ENCODE results near the gene PRELP. TPM values are rescaled to one million over a fixed set of nuclear protein-coding genes. Genes with fewer than 3 reads are reported as not detected.

Gene PRELP
- total and polyA plus RNA-seq, 2 donors (not counting 3 experiments of a cell fraction or from before 2014, with no cell fraction given): 0.01 TPM; not detected in 1

- no peaks in the 10 kb centered on the region for H4K20me1 ChIP-seq (replicated peaks; ENCODE audit: control insufficient read depth, extremely low read depth, insufficient read depth, low read length)
- CTCF ChIA-PET: no interaction called here
- no peaks in the 10 kb centered on the region for H3K36me3 ChIP-seq (ENCODE audit: control insufficient read depth in 2 of 2, extremely low read depth in 1 of 2, insufficient read depth in 2 of 2, low read length in 2 of 2)
- no peak overlapping the region for H3K4me2 ChIP-seq (ENCODE audit: insufficient read depth, low read length)
- H3K9ac ChIP-seq (replicated peaks; ENCODE audit: extremely low read depth, insufficient read depth, low read length): no peak overlapping the region
- TF ChIP-seq EZH2 (IDR thresholded peaks at IDR 0.05; ENCODE audit: borderline replicate concordance, low read depth, low read length, severe bottlenecking): no peak
- H3K9me3 ChIP-seq (replicated peaks; ENCODE audit: control insufficient read depth, insufficient read depth, low read length): no peaks in the 10 kb centered on the region
- intact Hi-C loops (cut with micrococcal nuclease) (no loop called here), dilution Hi-C loops (cut with MboI; ENCODE audit: extremely low pct_ligation_motif_present, low sequenced_read_pairs) (no loop called here)
- DNase-seq (ENCODE audit: low read depth, low spot score): no peak
- no peaks in the 10 kb centered on the region for H3K9me1 ChIP-seq (replicated peaks; ENCODE audit: control insufficient read depth, extremely low read depth, insufficient read depth, low read length)
- POLR2A ChIA-PET: no interaction called here
- H3K4me3 ChIP-seq (replicated peaks in 1 of 3; ENCODE audit: insufficient read depth in 1 of 3, low read depth in 1 of 3, low read length in 3 of 3): no peak overlapping the region
- H3K79me2 ChIP-seq (ENCODE audit: control insufficient read depth, insufficient read depth, low read length): no peaks in the 10 kb centered on the region
- peaks cover 24 to 26% of the 10 kb centered on the region in 2 experiments for H3K27me3 ChIP-seq (ENCODE audit: control insufficient read depth in 2 of 2, insufficient read depth in 2 of 2, low read length in 2 of 2)
- H3K27ac ChIP-seq (ENCODE audit: insufficient read depth, low read depth, low read length): no peak overlapping the region
- no peak for FAIRE-seq
- H2AFZ ChIP-seq (ENCODE audit: low read depth, low read length): no peak overlapping the region
- no TSS peak for BruUV-seq (replicated peaks)
- no peaks in the 10 kb centered on the region for H3K4me1 ChIP-seq (ENCODE audit: control insufficient read depth, extremely low read depth, insufficient read depth, low read length)
Measured at GRCh38 chr1:203464743-203465142, 10.9 kb upstream of the PRELP start.

DNA sequence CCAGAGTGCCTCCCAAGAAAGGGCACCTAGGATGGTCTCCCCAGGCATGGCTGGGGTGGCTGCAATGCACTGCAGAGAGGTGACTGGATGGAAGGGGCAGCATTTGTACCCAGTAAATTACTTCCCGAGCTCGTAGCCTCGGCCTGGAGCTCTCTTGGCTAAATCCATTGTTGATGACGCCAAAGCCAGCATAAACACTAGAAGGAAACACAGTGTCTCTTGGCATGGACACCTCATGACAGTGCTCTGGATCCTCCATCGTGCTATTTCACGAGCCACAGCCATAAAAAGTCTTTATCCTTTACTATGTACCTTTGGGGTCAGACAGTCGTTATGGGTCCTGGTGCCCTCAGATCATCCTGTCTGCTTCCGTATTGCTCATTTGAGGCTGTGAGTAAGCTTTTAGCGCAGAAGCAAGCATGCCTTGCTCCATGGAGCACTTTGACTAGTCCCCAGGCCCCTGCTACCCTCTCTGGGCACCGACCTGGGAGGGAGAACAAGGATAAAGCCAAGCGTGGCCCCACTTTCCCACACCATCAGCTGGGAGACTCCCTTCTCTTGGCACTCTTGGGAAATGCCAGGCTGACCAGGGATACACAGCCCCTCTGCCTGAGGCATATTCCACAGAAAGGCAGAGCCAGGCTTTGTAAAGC is 10.3 kb upstream of the PRELP start:
- Histone ChIP-seq H3K9me1 (replicated peaks; ENCODE audit: control insufficient read depth, extremely low read depth, insufficient read depth, low read length) (no peaks in the 10 kb centered on the region), H3K27me3 (ENCODE audit: control insufficient read depth in 2 of 2, insufficient read depth in 2 of 2, low read length in 2 of 2) (peaks cover 24 to 26% of the 10 kb centered on the region in 2 experiments), H4K20me1 (replicated peaks; ENCODE audit: control insufficient read depth, extremely low read depth, insufficient read depth, low read length) (no peaks in the 10 kb centered on the region), H2AFZ (ENCODE audit: low read depth, low read length) (no peak overlapping the region), H3K79me2 (ENCODE audit: control insufficient read depth, insufficient read depth, low read length) (no peaks in the 10 kb centered on the region), H3K36me3 (ENCODE audit: control insufficient read depth in 2 of 2, extremely low read depth in 1 of 2, insufficient read depth in 2 of 2, low read length in 2 of 2) (no peaks in the 10 kb centered on the region), H3K4me2 (ENCODE audit: insufficient read depth, low read length) (no peak overlapping the region), H3K4me3 (replicated peaks in 1 of 3; ENCODE audit: insufficient read depth in 1 of 3, low read depth in 1 of 3, low read length in 3 of 3) (no peak overlapping the region), H3K9me3 (replicated peaks; ENCODE audit: control insufficient read depth, insufficient read depth, low read length) (no peaks in the 10 kb centered on the region), H3K9ac (replicated peaks; ENCODE audit: extremely low read depth, insufficient read depth, low read length) (no peak overlapping the region), H3K4me1 (ENCODE audit: control insufficient read depth, extremely low read depth, insufficient read depth, low read length) (no peaks in the 10 kb centered on the region), H3K27ac (ENCODE audit: insufficient read depth, low read depth, low read length) (no peak overlapping the region)
- dilution Hi-C loops (cut with MboI; ENCODE audit: extremely low pct_ligation_motif_present, low sequenced_read_pairs): no loop called here
- DNase-seq (ENCODE audit: low read depth, low spot score) (no peak), FAIRE-seq (no peak)
- TF ChIP-seq JUN (IDR thresholded peaks at IDR 0.05; ENCODE audit: borderline replicate concordance, insufficient read depth, insufficient read length, low read depth) (no peak), CTCF (IDR thresholded peaks at IDR 0.05; ENCODE audit: extremely low read depth in 1 of 2, insufficient read depth in 1 of 2, low read depth in 1 of 2, low read length in 2 of 2) (no peak)
- CTCF ChIA-PET: interaction anchor here (1.3 kb wide), 1 partner anchor 23 kb away, joined by 4 read pairs; no protein-coding TSS in a partner anchor
- intact Hi-C loops (cut with micrococcal nuclease): no loop called here
- POLR2A ChIA-PET: no interaction called here
- BruUV-seq (replicated peaks): no TSS peak

Data from endothelial cell of umbilical vein (primary cell).